Esophagus squamous epithelium (tissue), 5 donors: ENCODE measurements around the gene PLCB3. TPM values are rescaled to one million over a fixed set of nuclear protein-coding genes. Genes with fewer than 3 reads are reported as not detected.

ENCODE experiments used
- DNase-seq: peaks from one replicate; lab custom pipeline; 2025; lab: John Stamatoyannopoulos, UW
- H3K27ac ChIP-seq, 4 donors: fragments of 200-600 bp; sonication (generic); one replicate each; pipeline ENCODE4 v1.5.1; 2016 to 2019; ENCODE audit warnings: mild to moderate bottlenecking in 1 of 4
- H3K27me3 ChIP-seq, 4 donors: fragments of 200-600 bp; sonication (generic); 1 replicate in 3 of 4; 2 replicates in 1 of 4; pipeline versions ENCODE4 v1.5.1 to v1.6.0; 2017 to 2021; ENCODE audit warnings: antibody characterized with exemption in 1 of 4
- H3K36me3 ChIP-seq, 3 donors: fragments of 200-600 bp; sonication (generic); one replicate each; pipeline ENCODE4 v1.5.1; 2016 to 2019
- H3K4me1 ChIP-seq, 3 donors: fragments of 200-600 bp; sonication (generic); one replicate each; pipeline ENCODE4 v1.5.1; 2017 to 2019
- H3K4me3 ChIP-seq, 4 donors: fragments of 200-600 bp; sonication (generic); 1 replicate in 3 of 4; 2 replicates in 1 of 4; pipeline ENCODE4 v1.5.1; 2016 to 2019; ENCODE audit warnings: mild to moderate bottlenecking in 2 of 4, moderate library complexity in 1 of 4
- H3K9me3 ChIP-seq, 3 donors: fragments of 200-600 bp; sonication (generic); one replicate each; pipeline ENCODE4 v1.5.1; 2016 to 2019
- POLR2A ChIP-seq, 4 donors: fragments of 450-650 bp; IDR thresholded peaks; one replicate each; pipeline ENCODE4 v1.6.1; 2017; ENCODE audit warnings: antibody characterized with exemption in 4 of 4, mild to moderate bottlenecking in 4 of 4, moderate library complexity in 3 of 4
- WGBS, 2 donors: methylation state at CpG; one replicate each; pipeline ENCODE4 v1.1.5; 2018; 5-methylcytosine and 5-hydroxymethylcytosine counted together
- intact Hi-C: fragments of 100-400 bp; cut with DNase I; formaldehyde crosslinking; loops from one replicate; pipeline ENCODE4 v1.15.0; 2022
- total RNA-seq, 4 donors: library from RNA; depleted of rRNA; stranded (reverse); fragments of >200 nt; gene quantifications; one replicate each; pipeline ENCODE4 v1.1.0, GENCODE V29; 2016
- TF ChIP-seq, protein P1 (sequence below), 6 experiments: fragments of 450-650 bp in 4 of 6; fragments of 200-600 bp in 2 of 6; sonication (generic) in 2 of 6; IDR thresholded peaks; one replicate each; pipeline ENCODE4 v1.5.1; 2016 to 2019; ENCODE audit warnings: antibody characterized with exemption in 6 of 6, mild to moderate bottlenecking in 4 of 6, moderate library complexity in 4 of 6
- donor health status: DM: yes; HTN: yes; CAD: no.

PLCB3 gene
- total RNA-seq, 4 donors from 2014 or later: 29.8 to 54.5 (median 42.4) TPM

DNA sequence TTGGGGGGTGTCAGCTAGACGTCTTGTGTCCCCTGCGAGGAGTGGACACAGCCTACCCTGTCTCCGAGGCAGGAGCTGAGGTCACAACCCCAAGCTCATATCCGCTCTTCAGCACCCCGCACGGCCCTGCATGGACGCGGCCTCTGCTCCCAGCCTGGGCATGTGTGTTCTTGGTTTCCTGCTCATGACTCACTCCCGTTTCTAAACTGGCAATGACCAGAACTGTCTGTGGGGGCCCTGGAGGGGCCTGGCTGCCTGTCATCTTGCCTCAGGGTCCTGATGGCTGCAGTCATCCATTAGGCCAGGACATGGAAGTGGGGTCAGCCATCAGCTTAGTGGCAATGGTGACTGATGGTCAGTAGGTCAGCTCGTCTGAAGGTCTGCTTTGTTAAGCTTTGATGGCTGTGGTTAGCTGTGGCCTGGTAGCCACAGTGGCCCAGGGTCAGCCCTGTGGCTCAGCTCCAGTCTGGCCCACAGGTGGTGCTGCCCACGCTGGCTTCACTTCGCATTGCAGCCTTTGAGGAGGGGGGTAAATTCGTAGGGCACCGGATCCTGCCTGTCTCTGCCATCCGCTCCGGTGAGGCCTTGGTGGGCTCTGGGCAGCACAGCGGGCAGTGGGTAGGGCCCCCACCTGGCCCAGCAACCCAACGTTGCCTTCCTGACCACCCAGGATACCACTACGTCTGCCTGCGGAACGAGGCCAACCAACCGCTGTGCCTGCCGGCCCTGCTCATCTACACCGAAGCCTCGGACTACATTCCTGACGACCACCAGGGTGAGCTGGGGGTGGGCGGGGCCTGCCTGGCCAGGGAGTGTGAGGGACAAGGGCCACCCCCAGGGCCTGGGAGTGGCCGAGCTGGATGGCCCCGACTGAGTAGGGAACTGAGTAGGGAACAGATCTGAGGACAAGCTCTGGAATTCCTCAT is 12.0 kb downstream of the PLCB3 start:
- Histone ChIP-seq H3K27me3 (no peaks in the 10 kb centered on the region), H3K4me1 (peaks cover 17 to 31% (median 17%) of the 10 kb centered on the region in 3 donors), H3K36me3 (peaks cover 49 to 88% (median 54%) of the 10 kb centered on the region in 3 donors), H3K4me3 (no peak overlapping the region), H3K27ac (no peak overlapping the region), H3K9me3 (no peaks in the 10 kb centered on the region)
- TF ChIP-seq, protein P1, sequence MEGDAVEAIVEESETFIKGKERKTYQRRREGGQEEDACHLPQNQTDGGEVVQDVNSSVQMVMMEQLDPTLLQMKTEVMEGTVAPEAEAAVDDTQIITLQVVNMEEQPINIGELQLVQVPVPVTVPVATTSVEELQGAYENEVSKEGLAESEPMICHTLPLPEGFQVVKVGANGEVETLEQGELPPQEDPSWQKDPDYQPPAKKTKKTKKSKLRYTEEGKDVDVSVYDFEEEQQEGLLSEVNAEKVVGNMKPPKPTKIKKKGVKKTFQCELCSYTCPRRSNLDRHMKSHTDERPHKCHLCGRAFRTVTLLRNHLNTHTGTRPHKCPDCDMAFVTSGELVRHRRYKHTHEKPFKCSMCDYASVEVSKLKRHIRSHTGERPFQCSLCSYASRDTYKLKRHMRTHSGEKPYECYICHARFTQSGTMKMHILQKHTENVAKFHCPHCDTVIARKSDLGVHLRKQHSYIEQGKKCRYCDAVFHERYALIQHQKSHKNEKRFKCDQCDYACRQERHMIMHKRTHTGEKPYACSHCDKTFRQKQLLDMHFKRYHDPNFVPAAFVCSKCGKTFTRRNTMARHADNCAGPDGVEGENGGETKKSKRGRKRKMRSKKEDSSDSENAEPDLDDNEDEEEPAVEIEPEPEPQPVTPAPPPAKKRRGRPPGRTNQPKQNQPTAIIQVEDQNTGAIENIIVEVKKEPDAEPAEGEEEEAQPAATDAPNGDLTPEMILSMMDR (IDR thresholded peaks at IDR 0.05): no peak
- no peak for TF ChIP-seq POLR2A (IDR thresholded peaks at IDR 0.05)
- WGBS, 2 donors: 35 to 80% methylated on average over 2 to 9 of the region's 29 CpGs
- intact Hi-C loops: no loop called here
- no peak for DNase-seq

- Histone ChIP-seq H3K4me1 (peaks cover 24 to 37% (median 24%) of the 10 kb centered on the region in 3 donors), H3K27ac (no peak overlapping the region), H3K27me3 (no peaks in the 10 kb centered on the region), H3K9me3 (no peaks in the 10 kb centered on the region), H3K36me3 (peaks cover 43 to 82% (median 51%) of the 10 kb centered on the region in 3 donors), H3K4me3 (no peak overlapping the region)
- TF ChIP-seq, protein P1 (IDR thresholded peaks at IDR 0.05): no peak
- TF ChIP-seq POLR2A (IDR thresholded peaks at IDR 0.05): no peak
- intact Hi-C loops: no loop called here
- DNase-seq: no peak
- 50% methylated on average over 1 of the region's 8 CpGs; no CpG with 5 or more reads in 1 of the 2 donors for WGBS, 2 donors
Measured at GRCh38 chr11:64263947-64264317, 12.6 kb downstream of the PLCB3 start.

DNA sequence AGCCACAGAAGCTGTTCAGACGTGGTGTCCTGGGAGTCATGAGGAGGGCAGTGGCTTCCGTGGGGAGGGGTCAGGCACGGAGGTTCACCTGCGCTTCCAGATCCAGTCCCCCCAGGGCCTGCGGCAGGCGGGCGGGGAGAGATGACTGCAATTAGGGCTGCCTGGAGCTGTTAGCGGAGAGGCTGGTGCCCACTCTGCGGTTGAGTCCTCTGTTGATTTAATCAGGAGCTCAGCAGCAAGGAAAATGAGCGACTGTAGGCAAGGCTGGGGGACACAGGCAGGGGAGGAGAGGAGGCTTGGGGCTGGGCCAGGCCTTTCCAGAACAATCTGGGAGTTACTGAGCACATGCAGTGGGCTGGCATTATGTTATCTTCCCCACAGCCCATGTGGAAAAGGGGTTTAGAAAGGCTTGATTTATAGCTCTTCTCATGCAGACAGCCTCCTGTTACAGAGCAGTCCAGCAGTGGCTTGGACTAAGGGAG is 13.1 kb downstream of the PLCB3 start:
- TF ChIP-seq, protein P1 (IDR thresholded peaks at IDR 0.05): no peak
- no peak for TF ChIP-seq POLR2A (IDR thresholded peaks at IDR 0.05)
- intact Hi-C loops: no loop called here
- Histone ChIP-seq H3K27ac (no peak overlapping the region), H3K27me3 (no peaks in the 10 kb centered on the region), H3K36me3 (peaks cover 39 to 77% (median 46%) of the 10 kb centered on the region in 3 donors), H3K9me3 (no peaks in the 10 kb centered on the region), H3K4me3 (no peak overlapping the region), H3K4me1 (peaks cover 25 to 42% (median 27%) of the 10 kb centered on the region in 3 donors)
- WGBS, 2 donors: 83 to 84% methylated on average over 2 to 3 of the region's 10 CpGs
- no peak for DNase-seq

GRCh38 chr11:64265176-64266160 is 14.1 kb downstream of the PLCB3 start:
- H3K36me3 ChIP-seq: peaks cover 31 to 67% (median 37%) of the 10 kb centered on the region in 3 donors
- no peaks in the 10 kb centered on the region for H3K9me3 ChIP-seq
- no peak for TF ChIP-seq POLR2A (IDR thresholded peaks at IDR 0.05)
- TF ChIP-seq, protein P1 (IDR thresholded peaks at IDR 0.05): no peak
- no peak for DNase-seq
- peaks cover 25 to 44% (median 27%) of the 10 kb centered on the region in 3 donors for H3K4me1 ChIP-seq
- no peak overlapping the region for H3K4me3 ChIP-seq
- H3K27ac ChIP-seq: peak overlapping the region in 1 of 4 donors; percentile 99
- intact Hi-C loops: no loop called here
- H3K27me3 ChIP-seq: no peaks in the 10 kb centered on the region
- WGBS, 2 donors: 82 to 92% methylated on average over 6 to 12 of the region's 35 CpGs
